Gastrocnemius medialis (tissue), 4 donors: ENCODE results near the gene EIF2A.

Source experiments
- POLR2A ChIP-seq, 2 donors: fragments of 450-650 bp; IDR thresholded peaks; one replicate each; pipeline ENCODE4 v1.6.1; 2017; ENCODE audit warnings: antibody characterized with exemption in 2 of 2, mild to moderate bottlenecking in 2 of 2, moderate library complexity in 2 of 2
- TF ChIP-seq, protein P1 (sequence below), 5 experiments: fragments of 450-650 bp in 3 of 5; fragments of 200-600 bp in 2 of 5; sonication (generic) in 2 of 5; IDR thresholded peaks in 4 of 5; conservative IDR thresholded peaks in 1 of 5; 1 replicate in 4 of 5; 2 replicates in 1 of 5; pipeline ENCODE4 v1.5.1; 2016 to 2019; ENCODE audit warnings: antibody characterized with exemption in 5 of 5, mild to moderate bottlenecking in 3 of 5, moderate library complexity in 3 of 5

DNA sequence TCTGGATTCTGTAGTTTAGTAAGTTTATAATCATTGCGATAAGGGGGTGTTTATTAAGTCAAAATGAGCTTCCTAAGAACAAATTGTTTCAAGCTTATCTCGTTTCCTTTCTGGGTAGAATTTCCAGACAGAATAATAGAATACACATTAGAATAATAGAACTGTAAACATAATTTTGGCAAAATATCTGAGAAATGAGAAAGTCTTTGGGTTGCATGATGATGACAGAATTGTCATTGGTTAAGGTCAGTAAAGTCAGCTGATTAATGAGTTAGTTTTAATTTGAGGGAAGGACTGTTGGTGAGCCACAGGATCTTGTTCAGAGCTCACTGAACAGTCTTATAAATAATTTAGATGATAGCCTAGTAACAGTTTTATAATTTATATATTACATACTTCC lies 10.2 kb downstream of the EIF2A start:
- TF ChIP-seq, protein P1, sequence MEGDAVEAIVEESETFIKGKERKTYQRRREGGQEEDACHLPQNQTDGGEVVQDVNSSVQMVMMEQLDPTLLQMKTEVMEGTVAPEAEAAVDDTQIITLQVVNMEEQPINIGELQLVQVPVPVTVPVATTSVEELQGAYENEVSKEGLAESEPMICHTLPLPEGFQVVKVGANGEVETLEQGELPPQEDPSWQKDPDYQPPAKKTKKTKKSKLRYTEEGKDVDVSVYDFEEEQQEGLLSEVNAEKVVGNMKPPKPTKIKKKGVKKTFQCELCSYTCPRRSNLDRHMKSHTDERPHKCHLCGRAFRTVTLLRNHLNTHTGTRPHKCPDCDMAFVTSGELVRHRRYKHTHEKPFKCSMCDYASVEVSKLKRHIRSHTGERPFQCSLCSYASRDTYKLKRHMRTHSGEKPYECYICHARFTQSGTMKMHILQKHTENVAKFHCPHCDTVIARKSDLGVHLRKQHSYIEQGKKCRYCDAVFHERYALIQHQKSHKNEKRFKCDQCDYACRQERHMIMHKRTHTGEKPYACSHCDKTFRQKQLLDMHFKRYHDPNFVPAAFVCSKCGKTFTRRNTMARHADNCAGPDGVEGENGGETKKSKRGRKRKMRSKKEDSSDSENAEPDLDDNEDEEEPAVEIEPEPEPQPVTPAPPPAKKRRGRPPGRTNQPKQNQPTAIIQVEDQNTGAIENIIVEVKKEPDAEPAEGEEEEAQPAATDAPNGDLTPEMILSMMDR (IDR thresholded peaks at IDR 0.05 in 4 of 5, conservative IDR thresholded peaks at IDR 0.05 in 1 of 5), result no peak
- TF ChIP-seq POLR2A (IDR thresholded peaks at IDR 0.05), result no peak
